HEK293 (cell line): ENCODE measurements around the gene SNX13.

ENCODE experiments used
- CTCF ChIA-PET: fragments of 350-600 bp; formaldehyde crosslinking; extraction: SDS; loops from one replicate; lab custom pipeline; 2021; ENCODE audit warnings: antibody characterized with exemption; lab: Yijun Ruan, JAX
- POLR2A ChIA-PET: fragments of 300-600 bp; formaldehyde crosslinking; extraction: SDS; loops from one replicate; lab custom pipeline; 2020; ENCODE audit warnings: antibody characterized with exemption, inconsistent platforms; lab: Yijun Ruan, JAX
- H3K27ac ChIP-seq: fragments of 200-500 bp; sonication (Bioruptor generic); 2 replicates; pipeline ENCODE4 v1.5.1; 2014; ENCODE audit warnings: low read depth, low read length, control low read depth, inconsistent platforms; ENCODE audit errors: extremely low read depth
- H3K36me3 ChIP-seq, 2 experiments: fragments of 200-500 bp in 1 of 2; sonication (Bioruptor generic) in 1 of 2; 1 replicate in 1 of 2; 2 replicates in 1 of 2; pipeline ENCODE4 v1.5.1; 2014 to 2017; ENCODE audit warnings: inconsistent platforms in 2 of 2, low read length in 2 of 2; ENCODE audit not compliant: control insufficient read depth in 2 of 2, insufficient read depth in 1 of 2
- H3K4me1 ChIP-seq: fragments of 200-500 bp; sonication (Bioruptor generic); 2 replicates; pipeline ENCODE4 v1.5.1; 2014; ENCODE audit warnings: mild to moderate bottlenecking, low read length, inconsistent platforms; ENCODE audit not compliant: control insufficient read depth, insufficient read depth
- H3K4me3 ChIP-seq: 2 replicates; pipeline ENCODE4 v1.5.1; 2011; ENCODE audit warnings: low read depth, mild to moderate bottlenecking, control low read depth, low read length, moderate library complexity
- H3K9me3 ChIP-seq: fragments of 200-500 bp; sonication (Bioruptor generic); 2 replicates; pipeline ENCODE4 v1.5.1; 2014; ENCODE audit warnings: low read depth, low read length, inconsistent platforms; ENCODE audit not compliant: control insufficient read depth, insufficient read depth
- BCL11B ChIP-seq: fragments of 450-650 bp; formaldehyde crosslinking; IDR thresholded peaks from 2 replicates; pipeline ENCODE4 v1.5.1; 2016; ENCODE audit warnings: low read depth, missing biosample characterization, missing genetic modification characterization
- CTCF ChIP-seq: fragments of 450-650 bp; formaldehyde crosslinking; IDR thresholded peaks from 2 replicates; pipeline ENCODE4 v1.5.1; 2016; ENCODE audit warnings: missing biosample characterization, missing genetic modification characterization
- GLI2 ChIP-seq: fragments of 450-650 bp; formaldehyde crosslinking; IDR thresholded peaks from 2 replicates; pipeline ENCODE4; 2017; ENCODE audit warnings: missing biosample characterization, missing genetic modification characterization, low read depth, borderline replicate concordance
- GLIS1 ChIP-seq: fragments of 450-650 bp; formaldehyde crosslinking; IDR thresholded peaks from 2 replicates; pipeline ENCODE4 v1.5.1; 2016; ENCODE audit warnings: missing biosample characterization, missing genetic modification characterization
- KLF7 ChIP-seq: fragments of 450-650 bp; formaldehyde crosslinking; IDR thresholded peaks from 2 replicates; pipeline ENCODE4 v1.5.1; 2016; ENCODE audit warnings: missing biosample characterization, missing genetic modification characterization, borderline replicate concordance
- PRDM4 ChIP-seq: fragments of 450-650 bp; formaldehyde crosslinking; IDR thresholded peaks from 2 replicates; pipeline ENCODE4 v1.5.1; 2017; ENCODE audit warnings: missing biosample characterization, missing genetic modification characterization
- PRDM6 ChIP-seq: fragments of 450-650 bp; formaldehyde crosslinking; IDR thresholded peaks from 2 replicates; pipeline ENCODE4 v1.5.1; 2017; ENCODE audit warnings: missing biosample characterization, missing genetic modification characterization
- SCRT1 ChIP-seq: fragments of 450-650 bp; formaldehyde crosslinking; IDR thresholded peaks from 2 replicates; pipeline ENCODE4 v1.5.1; 2016; ENCODE audit warnings: missing biosample characterization, missing genetic modification characterization, borderline replicate concordance
- SP3 ChIP-seq: fragments of 450-650 bp; formaldehyde crosslinking; IDR thresholded peaks from 2 replicates; pipeline ENCODE4 v1.5.1; 2016; ENCODE audit warnings: missing biosample characterization, missing genetic modification characterization
- ZBTB10 ChIP-seq: fragments of 450-650 bp; formaldehyde crosslinking; IDR thresholded peaks from 2 replicates; pipeline ENCODE4 v1.5.1; 2016; ENCODE audit warnings: missing biosample characterization, missing genetic modification characterization
- ZBTB48 ChIP-seq: fragments of 450-650 bp; formaldehyde crosslinking; IDR thresholded peaks from 2 replicates; pipeline ENCODE4 v1.5.1; 2016; ENCODE audit warnings: missing biosample characterization, missing genetic modification characterization
- ZNF138 ChIP-seq: fragments of 450-650 bp; formaldehyde crosslinking; IDR thresholded peaks from 2 replicates; pipeline ENCODE4 v1.5.1; 2016; ENCODE audit warnings: missing biosample characterization, missing genetic modification characterization, borderline replicate concordance
- ZNF16 ChIP-seq: fragments of 450-650 bp; formaldehyde crosslinking; IDR thresholded peaks from 2 replicates; pipeline ENCODE4 v1.5.1; 2016; ENCODE audit warnings: low read depth, missing biosample characterization, missing genetic modification characterization
- ZNF214 ChIP-seq: fragments of 450-650 bp; formaldehyde crosslinking; IDR thresholded peaks from 2 replicates; pipeline ENCODE4 v1.5.1; 2017; ENCODE audit warnings: missing biosample characterization, mild to moderate bottlenecking, missing genetic modification characterization, borderline replicate concordance
- ZNF266 ChIP-seq: fragments of 450-650 bp; formaldehyde crosslinking; IDR thresholded peaks from 2 replicates; pipeline ENCODE4 v1.5.1; 2016; ENCODE audit warnings: missing biosample characterization, missing genetic modification characterization, low read depth
- ZNF37A ChIP-seq: fragments of 450-650 bp; IDR thresholded peaks from 2 replicates; pipeline ENCODE4 v1.5.1; 2018; ENCODE audit warnings: missing biosample characterization, missing genetic modification characterization
- ZNF404 ChIP-seq: fragments of 450-650 bp; formaldehyde crosslinking; IDR thresholded peaks from 2 replicates; pipeline ENCODE4 v1.5.1; 2017; ENCODE audit warnings: missing biosample characterization, missing genetic modification characterization
- ZNF416 ChIP-seq: fragments of 450-650 bp; formaldehyde crosslinking; IDR thresholded peaks from 2 replicates; pipeline ENCODE4 v1.5.1; 2016; ENCODE audit warnings: missing biosample characterization, missing genetic modification characterization
- ZNF544 ChIP-seq: fragments of 450-650 bp; formaldehyde crosslinking; IDR thresholded peaks from 2 replicates; pipeline ENCODE4 v1.5.0; 2017; ENCODE audit warnings: missing biosample characterization, missing genetic modification characterization
- ZNF549 ChIP-seq: fragments of 450-650 bp; IDR thresholded peaks from 2 replicates; pipeline ENCODE4 v1.5.1; 2018; ENCODE audit warnings: missing biosample characterization, missing genetic modification characterization, mild to moderate bottlenecking, inconsistent platforms, moderate library complexity
- ZNF555 ChIP-seq: fragments of 450-650 bp; formaldehyde crosslinking; conservative IDR thresholded peaks from 2 replicates; pipeline ENCODE4 v1.5.1; 2017; ENCODE audit warnings: missing biosample characterization, mild to moderate bottlenecking, missing genetic modification characterization, inconsistent platforms
- ZNF558 ChIP-seq: fragments of 450-650 bp; formaldehyde crosslinking; IDR thresholded peaks from 2 replicates; pipeline ENCODE4 v1.5.1; 2016; ENCODE audit warnings: missing biosample characterization, missing genetic modification characterization
- ZNF585B ChIP-seq: fragments of 450-650 bp; formaldehyde crosslinking; IDR thresholded peaks from 2 replicates; pipeline ENCODE4 v1.5.1; 2016; ENCODE audit warnings: missing biosample characterization, missing genetic modification characterization
- ZNF629 ChIP-seq: fragments of 450-650 bp; formaldehyde crosslinking; IDR thresholded peaks from 2 replicates; pipeline ENCODE4 v1.5.1; 2017; ENCODE audit warnings: missing biosample characterization, missing genetic modification characterization
- ZNF692 ChIP-seq: fragments of 450-650 bp; formaldehyde crosslinking; IDR thresholded peaks from 2 replicates; pipeline ENCODE4 v1.5.1; 2016; ENCODE audit warnings: missing biosample characterization, missing genetic modification characterization
- ZNF776 ChIP-seq: fragments of 450-650 bp; formaldehyde crosslinking; IDR thresholded peaks from 2 replicates; pipeline ENCODE4 v1.5.0; 2017; ENCODE audit warnings: missing biosample characterization, missing genetic modification characterization, borderline replicate concordance
- ZNF785 ChIP-seq: fragments of 450-650 bp; formaldehyde crosslinking; IDR thresholded peaks from 2 replicates; pipeline ENCODE4 v1.5.1; 2016; ENCODE audit warnings: missing biosample characterization, missing genetic modification characterization
- ZSCAN23 ChIP-seq: fragments of 450-650 bp; formaldehyde crosslinking; IDR thresholded peaks from 2 replicates; pipeline ENCODE4 v1.5.1; 2016; ENCODE audit warnings: missing biosample characterization, missing genetic modification characterization

Gene SNX13

GRCh38 chr7:17898111-17898510 lies 42.2 kb downstream of the SNX13 start:
- CTCF ChIA-PET, result interaction anchor here (0.5 to 0.6 kb wide), 2 partner anchors 18 to 445 kb away, joined by 3 read pairs; no protein-coding TSS in a partner anchor
- H3K27ac ChIP-seq, result no peak overlapping the region
- TF ChIP-seq ZNF266, result no peak
- no peak for TF ChIP-seq ZNF629
- TF ChIP-seq ZNF776, result no peak
- no peak for TF ChIP-seq ZNF416 (tag by site-specific recombination)
- no peak for TF ChIP-seq ZNF16 (tag by site-specific recombination)
- no peak for TF ChIP-seq ZNF558 (tag by site-specific recombination)
- no peak for TF ChIP-seq GLIS1 (tag by site-specific recombination)
- no peak for TF ChIP-seq PRDM4 (tag by site-specific recombination)
- TF ChIP-seq ZNF37A (tag by site-specific recombination), result no peak
- TF ChIP-seq ZBTB48, result no peak
- TF ChIP-seq ZNF555, result no peak
- TF ChIP-seq CTCF (tag by site-specific recombination), result no peak
- TF ChIP-seq KLF7, result no peak
- TF ChIP-seq ZNF214 (tag by site-specific recombination), result no peak
- TF ChIP-seq ZNF138, result no peak
- no peak for TF ChIP-seq ZNF692 (tag by site-specific recombination)
- TF ChIP-seq, all 188 proteins: peak for 0
- Histone ChIP-seq H3K36me3 (no peaks in the 10 kb centered on the region), H3K4me1 (peaks cover 2% of the 10 kb centered on the region; the same call in 1 of the 2 replicates), H3K4me3 (no peak overlapping the region), H3K9me3 (no peaks in the 10 kb centered on the region)
- POLR2A ChIA-PET, result no interaction called here

- Histone ChIP-seq H3K27ac (no peak overlapping the region), H3K9me3 (no peaks in the 10 kb centered on the region), H3K4me3 (no peak overlapping the region), H3K4me1 (peaks cover 3% of the 10 kb centered on the region; the same call in 1 of the 2 replicates), H3K36me3 (peaks cover 9 to 15% of the 10 kb centered on the region in 2 experiments)
- POLR2A ChIA-PET, result no interaction called here
- CTCF ChIA-PET, result interaction anchor here (0.6 to 0.7 kb wide), 2 partner anchors 52 to 1770 kb away, joined by 5 to 7 read pairs; no protein-coding TSS in a partner anchor
- TF ChIP-seq ZNF585B (tag by site-specific recombination) (no peak), ZNF785 (tag by site-specific recombination) (no peak), ZSCAN23 (tag by site-specific recombination) (no peak), GLIS1 (tag by site-specific recombination) (no peak), ZBTB10 (tag by site-specific recombination) (no peak), SP3 (tag by site-specific recombination) (no peak), PRDM6 (tag by site-specific recombination) (no peak), ZNF549 (tag by site-specific recombination) (no peak), BCL11B (tag by site-specific recombination) (no peak), GLI2 (no peak), ZNF544 (no peak), SCRT1 (tag by site-specific recombination) (no peak), ZNF404 (tag by site-specific recombination) (no peak)
These were observed 53.0 kb downstream of the SNX13 start for GRCh38 chr7:17887286-17887685.
